K562 (cell line): ENCODE data around the gene SLC6A7. TPM values are rescaled to one million over a fixed set of nuclear protein-coding genes. Genes with fewer than 3 reads are reported as not detected.
A peak's percentile ranks its signal among the peaks of the same experiment; 100 is the strongest.

Experiments
- ATAC-seq: fragments of 200-7000 bp; cut with Tn5 transposase; 3 replicates; pipeline ENCODE4 v1.9.1; 2020; ENCODE audit warnings: moderate library complexity
- BruUV-seq: library from RNA; stranded (reverse); fragments of 400-500 nt; replicated peaks from 2 replicates; lab custom pipeline; 2021; lab: Mats Ljungman, UMichigan
- CTCF ChIA-PET: fragments of 300-600 bp; formaldehyde crosslinking; extraction: SDS; loops from one replicate; lab custom pipeline; 2021; ENCODE audit warnings: low intra/inter-chr PET ratio; lab: Yijun Ruan, JAX
- POLR2A ChIA-PET: fragments of 300-600, 350-650 bp; sonication (Branson Sonifier 250); formaldehyde crosslinking; extraction: SDS; loops from one replicate; lab custom pipeline; 2021; ENCODE audit warnings: antibody characterized with exemption, inconsistent platforms; lab: Yijun Ruan, JAX
- DNase-seq, 4 experiments: peaks; one replicate each; pipeline versions ENCODE4 v3.0.0 to v3.0.0-alpha.2; 2011 to 2018; ENCODE audit warnings: low spot score in 3 of 4, mixed read lengths in 3 of 4; ENCODE audit errors: extremely low read depth in 1 of 4
- FAIRE-seq: peaks from 2 replicates; lab custom pipeline; 2011; peaks lifted over from hg19 to GRCh38; lab: Jason Lieb, UNC
- H2AFZ ChIP-seq: 2 replicates; pipeline ENCODE4 v1.6.0; 2011; ENCODE audit warnings: low read depth, low read length, control low read depth, inconsistent platforms
- H3K27ac ChIP-seq: fragments of 200-600 bp; 3 replicates; pipeline ENCODE4 v1.8.0; 2011; ENCODE audit warnings: low read depth, mild to moderate bottlenecking, control low read depth, inconsistent platforms, low read length, moderate library complexity, mixed read lengths; ENCODE audit errors: extremely low read depth
- H3K27me3 ChIP-seq, 2 experiments: fragments of 300-600 bp in 1 of 2; 2 replicates in 1 of 2; 3 replicates in 1 of 2; pipeline versions ENCODE4 v1.6.0 to v1.8.0; 2011; ENCODE audit warnings: inconsistent platforms in 2 of 2, low read length in 2 of 2, mild to moderate bottlenecking in 1 of 2, mixed read lengths in 1 of 2, moderate library complexity in 1 of 2; ENCODE audit not compliant: control insufficient read depth in 2 of 2, insufficient read depth in 2 of 2
- H3K36me3 ChIP-seq: fragments of 300-600 bp; 3 replicates; pipeline ENCODE4 v1.8.0; 2011; ENCODE audit warnings: mild to moderate bottlenecking, low read length, inconsistent platforms; ENCODE audit not compliant: control insufficient read depth, insufficient read depth
- H3K4me1 ChIP-seq, 2 experiments: fragments of 200-600 bp in 1 of 2; replicated peaks in 1 of 2; 2 replicates in 1 of 2; 3 replicates in 1 of 2; pipeline versions ENCODE4 v1.5.1 to v1.8.0; 2011; ENCODE audit warnings: inconsistent platforms in 2 of 2, low read length in 2 of 2, mild to moderate bottlenecking in 1 of 2, mixed read lengths in 1 of 2, moderate library complexity in 1 of 2; ENCODE audit not compliant: control insufficient read depth in 2 of 2, insufficient read depth in 2 of 2
- H3K4me2 ChIP-seq: 2 replicates; pipeline ENCODE4 v1.6.1; 2011; ENCODE audit warnings: low read length, control low read depth, inconsistent platforms, mixed read lengths; ENCODE audit not compliant: insufficient read depth
- H3K4me3 ChIP-seq: fragments of 200-600 bp; sonication (generic), shearing (Covaris generic); 2 replicates; pipeline ENCODE4 v1.5.1; 2016; ENCODE audit warnings: control low read depth, inconsistent platforms
- H3K79me2 ChIP-seq: fragments of 200-600 bp; 3 replicates; pipeline ENCODE4 v1.8.0; 2011; ENCODE audit warnings: low read length, inconsistent platforms; ENCODE audit not compliant: control insufficient read depth, insufficient read depth
- H3K9ac ChIP-seq, 2 experiments: 2 replicates each; pipeline versions ENCODE4 v1.6.0 to v1.6.1; 2011; ENCODE audit warnings: low read depth in 2 of 2, low read length in 2 of 2, control low read depth in 1 of 2, inconsistent platforms in 1 of 2, mild to moderate bottlenecking in 1 of 2, mixed read lengths in 1 of 2; ENCODE audit not compliant: insufficient read depth in 1 of 2
- H3K9me1 ChIP-seq: one replicate; pipeline ENCODE4 v1.6.0; 2011; ENCODE audit warnings: inconsistent platforms, mild to moderate bottlenecking, low read length, moderate library complexity; ENCODE audit not compliant: control insufficient read depth, insufficient read depth
- H3K9me3 ChIP-seq: replicated peaks from 2 replicates; pipeline ENCODE4 v1.5.1; 2011; ENCODE audit warnings: low read depth, low read length, inconsistent platforms; ENCODE audit not compliant: control insufficient read depth, insufficient read depth
- H4K20me1 ChIP-seq: replicated peaks from 2 replicates; pipeline ENCODE4 v1.6.1; 2011; ENCODE audit warnings: low read length, inconsistent platforms, mixed read lengths; ENCODE audit not compliant: control insufficient read depth, insufficient read depth
- CBX2 ChIP-seq: fragments of 200-600 bp; sonication (generic); IDR thresholded peaks from one replicate; pipeline ENCODE4 v1.6.1; 2012; ENCODE audit warnings: mild to moderate bottlenecking, low read length, inconsistent platforms; ENCODE audit not compliant: insufficient read depth, poor library complexity, severe bottlenecking
- NR2C2 ChIP-seq, 2 experiments: fragments of 200-800 bp in 1 of 2; sonication (Bioruptor generic) in 1 of 2; sonication (generic) in 1 of 2; formaldehyde crosslinking in 1 of 2; IDR thresholded peaks; 2 replicates each; pipeline versions ENCODE4 v1.6.1 to v1.8.0; 2016 to 2022; ENCODE audit warnings: mild to moderate bottlenecking in 1 of 2, missing compliant biosample characterization in 1 of 2, missing genetic modification characterization in 1 of 2, missing genetic modification reagents in 1 of 2
- POLR2H ChIP-seq: IDR thresholded peaks from 2 replicates; pipeline ENCODE4 v1.6.1; 2016; ENCODE audit warnings: missing genetic modification characterization, low read depth, mild to moderate bottlenecking, control low read depth, missing compliant biosample characterization, moderate library complexity
- RBM25 ChIP-seq: fragments of 200-400 bp; formaldehyde crosslinking; IDR thresholded peaks from 2 replicates; pipeline ENCODE4 v1.6.1; 2018; ENCODE audit warnings: low read length, low read depth, moderate library complexity; ENCODE audit not compliant: severe bottlenecking
- TARDBP ChIP-seq: fragments of 450-650 bp; IDR thresholded peaks from 2 replicates; pipeline ENCODE4 v1.6.1; 2016
- TCF7L2 ChIP-seq: fragments of 150-350 bp; IDR thresholded peaks from 2 replicates; pipeline ENCODE4 v1.6.1; 2016; ENCODE audit warnings: low read depth, mild to moderate bottlenecking, low read length, moderate library complexity
- ZFP36 ChIP-seq: fragments of 150-350 bp; IDR thresholded peaks from 2 replicates; pipeline ENCODE4 v1.6.1; 2018; ENCODE audit warnings: low read length, low read depth; ENCODE audit not compliant: partially characterized antibody
- WGBS: fragments of 100-300 bp; shearing (Covaris generic); methylation state at CpG from one replicate; pipeline ENCODE4 v1.1.6; 2016; ENCODE audit warnings: low coverage, mixed read lengths; ENCODE audit not compliant: insufficient coverage; ENCODE audit errors: missing lambda C conversion rate; 5-methylcytosine and 5-hydroxymethylcytosine counted together
- in situ Hi-C: fragments of 300-500 bp; cut with MboI; formaldehyde crosslinking; loops from 4 replicates; pipeline ENCODE4 v1.15.0; 2018; ENCODE audit warnings: inconsistent platforms, mixed read lengths
- intact Hi-C: fragments of 100-400 bp; cut with micrococcal nuclease; formaldehyde crosslinking; loops from 2 replicates; pipeline ENCODE4 v1.14.2; 2022
- polyA plus RNA-seq, 8 experiments: library from polyadenylated mRNA; depleted of rRNA in 4 of 8; stranded (reverse) in 5 of 8; unstranded in 3 of 8; fragments of >200 nt; fragmentation: Nextera tagmentation in 2 of 8; fragmentation: Illumina TruSeq in 1 of 8; extraction: Ambion mirVana in 2 of 8; extraction: Trizol in 1 of 8; gene quantifications; 2 replicates each; pipeline versions ENCODE4 v1.2.1 to v1.2.3, GENCODE V29; 2011 to 2014; ENCODE audit warnings: inconsistent platforms in 1 of 8, missing spikeins in 1 of 8
- total RNA-seq, 7 experiments: library from RNA; depleted of rRNA in 6 of 7; stranded (reverse); fragments of >200 nt in 6 of 7; fragmentation: Illumina TruSeq in 2 of 7; extraction: Trizol in 2 of 7; gene quantifications; 2 replicates each; pipeline versions ENCODE4 v1.2.1 to v1.2.3, GENCODE V29; 2011 to 2021; ENCODE audit warnings: low replicate concordance in 1 of 7

SLC6A7 gene
- total and polyA plus RNA-seq, 9 of the 15 experiments (the other 6 are each of a cell fraction or from before 2014, with no cell fraction given) = not detected

- no peaks in the 10 kb centered on the region for H3K9me1 ChIP-seq
- WGBS = 37% methylated on average over 3 of the region's 3 CpGs
- no peaks in the 10 kb centered on the region; the same call in 1 of the 2 replicates for H4K20me1 ChIP-seq
- H3K27me3 ChIP-seq = no peaks in the 10 kb centered on the region
- no peaks in the 10 kb centered on the region for H3K36me3 ChIP-seq
- DNase-seq (no peak), ATAC-seq (no peak), FAIRE-seq (no peak)
- H3K4me3 ChIP-seq = no peak overlapping the region
- H3K4me1 ChIP-seq = peaks cover 19 to 22% of the 10 kb centered on the region in 2 experiments; a peak in 4 of 5 replicates
- TF ChIP-seq RBM25 (peak; percentile 48), POLR2H (tag) (no peak), TCF7L2 (no peak), ZFP36 (peak; percentile 54), CBX2 (no peak), NR2C2 (CRISPR knock-in tag; IDR thresholded peaks at IDR 0.05) (no peak), NR2C2 (tag; IDR thresholded peaks at IDR 0.05) (0 out of 2 replicates have a peak, but pooled peaks have one; percentile 4), TARDBP (no peak)
- CTCF ChIA-PET = interaction anchor here (0.6 to 3.4 kb wide), 2 partner anchors 55 to 340 kb away, joined by 3 to 25 read pairs; no protein-coding TSS in a partner anchor
- intact Hi-C loops = no loop called here
- POLR2A ChIA-PET = interaction anchor here (0.7 kb wide), 1 partner anchor 491 kb away, joined by 3 read pairs; no protein-coding TSS in a partner anchor
- no peak overlapping the region for H3K27ac ChIP-seq
- H3K79me2 ChIP-seq = no peaks in the 10 kb centered on the region
- peak overlapping the region; percentile 18; the same call in 1 of the 2 replicates for H2AFZ ChIP-seq
- BruUV-seq = no TSS peak
- H3K9me3 ChIP-seq = no peaks in the 10 kb centered on the region
- H3K9ac ChIP-seq = peak overlapping the region in 1 of 2 experiments; percentile 66; a peak in 2 of 4 replicates
- no peak overlapping the region for H3K4me2 ChIP-seq
- in situ Hi-C loops = no loop called here
These were observed 26.8 kb upstream of the SLC6A7 start for GRCh38 chr5:150163035-150163434.
